HepG2 (cell line): Measurements from ENCODE around the gene EEF1AKMT3. TPM values are rescaled to one million over a fixed set of nuclear protein-coding genes. Genes with fewer than 3 reads are reported as not detected.

Experiments used
- AHR ChIP-seq: IDR thresholded peaks from 2 replicates; pipeline ENCODE4 v1.6.1; 2018; ENCODE audit warnings: missing genetic modification reagents, missing compliant biosample characterization
- GMEB1 ChIP-seq: sonication (generic); formaldehyde crosslinking; IDR thresholded peaks from 2 replicates; pipeline ENCODE4 v1.5.1; 2020; ENCODE audit warnings: missing genetic modification reagents, mild to moderate bottlenecking, borderline replicate concordance
- HDAC6 ChIP-seq: fragments of 200-600 bp; sonication (generic); IDR thresholded peaks from 2 replicates; pipeline ENCODE4 v1.7.0; 2017; ENCODE audit warnings: mild to moderate bottlenecking, antibody characterized with exemption, low read length, low read depth
- HMGXB4 ChIP-seq, 2 experiments: sonication (generic) in 1 of 2; formaldehyde crosslinking in 1 of 2; IDR thresholded peaks; 2 replicates each; pipeline versions ENCODE4 v1.4.0 to v1.6.1; 2018 to 2020; ENCODE audit warnings: missing genetic modification reagents in 2 of 2, borderline replicate concordance in 1 of 2, low read depth in 1 of 2, mild to moderate bottlenecking in 1 of 2, missing biosample characterization in 1 of 2
- KDM6A ChIP-seq: IDR thresholded peaks from 2 replicates; pipeline ENCODE4 v1.6.1; 2016; ENCODE audit warnings: low read depth
- NR3C1 ChIP-seq: sonication (generic); formaldehyde crosslinking; IDR thresholded peaks from 2 replicates; pipeline ENCODE4 v1.4.0; 2020; ENCODE audit warnings: missing genetic modification reagents
- RAD21 ChIP-seq: fragments of 450-650 bp; formaldehyde crosslinking; IDR thresholded peaks from 2 replicates; pipeline ENCODE4 v1.5.0; 2020; ENCODE audit warnings: mild to moderate bottlenecking
- SKI ChIP-seq: fragments of 450-650 bp; IDR thresholded peaks from one replicate; pipeline ENCODE4 v1.6.1; 2018; ENCODE audit warnings: mild to moderate bottlenecking; ENCODE audit not compliant: partially characterized antibody
- SOX5 ChIP-seq: IDR thresholded peaks from 2 replicates; pipeline ENCODE4 v1.6.1; 2016; ENCODE audit warnings: borderline replicate concordance
- THYN1 ChIP-seq: sonication (generic); formaldehyde crosslinking; IDR thresholded peaks from 2 replicates; pipeline ENCODE4 v1.8.1; 2023; ENCODE audit warnings: low read depth, mild to moderate bottlenecking, moderate library complexity, missing genetic modification reagents, borderline replicate concordance
- ZBTB21 ChIP-seq: sonication (generic); formaldehyde crosslinking; IDR thresholded peaks from 2 replicates; pipeline ENCODE4 v1.4.0; 2020; ENCODE audit warnings: missing genetic modification reagents
- ZFP1 ChIP-seq: IDR thresholded peaks from 2 replicates; pipeline ENCODE4 v1.6.1; 2016
- ZFP37 ChIP-seq: sonication (generic); formaldehyde crosslinking; IDR thresholded peaks from 2 replicates; pipeline ENCODE4 v1.4.0; 2020; ENCODE audit warnings: missing genetic modification reagents, borderline replicate concordance
- ZNF609 ChIP-seq: sonication (generic); formaldehyde crosslinking; IDR thresholded peaks from 2 replicates; pipeline ENCODE4 v1.4.0; 2020; ENCODE audit warnings: mild to moderate bottlenecking, missing genetic modification reagents, borderline replicate concordance
- ZNF746 ChIP-seq: sonication (generic); formaldehyde crosslinking; IDR thresholded peaks from 2 replicates; pipeline ENCODE4 v1.8.0; 2022; ENCODE audit warnings: mild to moderate bottlenecking, missing genetic modification reagents
- ZNF747 ChIP-seq: sonication (generic); formaldehyde crosslinking; IDR thresholded peaks from 2 replicates; pipeline ENCODE4 v1.8.1; 2023; ENCODE audit warnings: missing genetic modification reagents, mild to moderate bottlenecking, borderline replicate concordance
- ZNF773 ChIP-seq: sonication (generic); formaldehyde crosslinking; IDR thresholded peaks from 2 replicates; pipeline ENCODE4 v1.4.0; 2020; ENCODE audit warnings: missing genetic modification reagents, borderline replicate concordance
- ZNF775 ChIP-seq: sonication (generic); formaldehyde crosslinking; IDR thresholded peaks from 2 replicates; pipeline ENCODE4 v1.4.0; 2020; ENCODE audit warnings: missing genetic modification reagents, mild to moderate bottlenecking, moderate library complexity, borderline replicate concordance
- ZNF850 ChIP-seq: sonication (generic); formaldehyde crosslinking; conservative IDR thresholded peaks from 2 replicates; pipeline ENCODE4 v1.9.0; 2021; ENCODE audit warnings: mild to moderate bottlenecking, missing genetic modification reagents
- ZSCAN30 ChIP-seq: sonication (generic); formaldehyde crosslinking; IDR thresholded peaks from 2 replicates; pipeline ENCODE4 v1.5.0; 2020; ENCODE audit warnings: mild to moderate bottlenecking, missing genetic modification reagents
- polyA plus RNA-seq, 8 experiments: library from polyadenylated mRNA; depleted of rRNA in 3 of 8; stranded (reverse) in 7 of 8; unstranded in 1 of 8; fragments of >200 nt; fragmentation: Illumina TruSeq in 4 of 8; extraction: Trizol in 4 of 8; gene quantifications; 2 replicates each; pipeline versions ENCODE4 v1.2.1 to v1.2.3, GENCODE V29; 2011 to 2016; ENCODE audit warnings: low read depth in 4 of 8, missing spikeins in 1 of 8, mixed read lengths in 1 of 8; ENCODE audit not compliant: insufficient read depth in 1 of 8
- total RNA-seq, 5 experiments: library from RNA; depleted of rRNA; stranded (reverse); fragments of >200 nt; fragmentation: Illumina TruSeq; extraction: Trizol; gene quantifications; 2 replicates each; pipeline ENCODE4 v1.2.3, GENCODE V29; 2016; ENCODE audit warnings: low read depth in 1 of 5

EEF1AKMT3 gene
- total and polyA plus RNA-seq, 2 of the 13 experiments (the other 11 are each of a cell fraction or from before 2014, with no cell fraction given): 4.7 to 11.4 TPM

- peak; percentile 93 to 98 for TF ChIP-seq HMGXB4 (CRISPR knock-in tag; IDR thresholded peaks at IDR 0.05; ENCODE audit: borderline replicate concordance in 1 of 2, low read depth in 1 of 2)
- peak; percentile 71; the same call in 1 of the 2 replicates for TF ChIP-seq AHR (CRISPR knock-in tag)
- no peak for TF ChIP-seq KDM6A (CRISPR knock-in tag)
- no peak for TF ChIP-seq ZNF850 (CRISPR knock-in tag)
- TF ChIP-seq HDAC6: no peak
- peak; percentile 93 for TF ChIP-seq ZSCAN30 (CRISPR knock-in tag)
- peak; percentile 64 for TF ChIP-seq SOX5 (CRISPR knock-in tag)
- no peak for TF ChIP-seq NR3C1 (CRISPR knock-in tag)
- TF ChIP-seq ZNF773: no peak
- no peak for TF ChIP-seq ZFP37 (CRISPR knock-in tag)
- peak; percentile 76; the same call in 1 of the 2 replicates for TF ChIP-seq GMEB1 (CRISPR knock-in tag)
- no peak for TF ChIP-seq ZBTB21 (CRISPR knock-in tag)
- no peak for TF ChIP-seq THYN1 (CRISPR knock-in tag)
- no peak for TF ChIP-seq ZFP1
- TF ChIP-seq SKI: no peak
- peak; percentile 60 for TF ChIP-seq RAD21 (CRISPR knock-in tag)
- TF ChIP-seq ZNF746 (CRISPR knock-in tag): no peak
- no peak for TF ChIP-seq ZNF775 (CRISPR knock-in tag)
- TF ChIP-seq ZNF747 (CRISPR knock-in tag): peak; percentile 86; the same call in 1 of the 2 replicates
- peak; percentile 40; the same call in 1 of the 2 replicates for TF ChIP-seq ZNF609 (CRISPR knock-in tag)
Observed at GRCh38 chr12:57782608-57783465, 10.4 kb downstream of the EEF1AKMT3 start, which contains the start of gene TSFM (continued).
